HG03025 (cell line): ENCODE data around the gene FRMD4A.

Experiments
- ATAC-seq: cut with Tn5 transposase; IDR thresholded peaks from one replicate; pipeline ENCODE4 v1.9.1; 2021; ENCODE audit warnings: mild to moderate bottlenecking, moderate library complexity; ENCODE audit not compliant: unreplicated experiment, low FRiP score

FRMD4A gene

DNA sequence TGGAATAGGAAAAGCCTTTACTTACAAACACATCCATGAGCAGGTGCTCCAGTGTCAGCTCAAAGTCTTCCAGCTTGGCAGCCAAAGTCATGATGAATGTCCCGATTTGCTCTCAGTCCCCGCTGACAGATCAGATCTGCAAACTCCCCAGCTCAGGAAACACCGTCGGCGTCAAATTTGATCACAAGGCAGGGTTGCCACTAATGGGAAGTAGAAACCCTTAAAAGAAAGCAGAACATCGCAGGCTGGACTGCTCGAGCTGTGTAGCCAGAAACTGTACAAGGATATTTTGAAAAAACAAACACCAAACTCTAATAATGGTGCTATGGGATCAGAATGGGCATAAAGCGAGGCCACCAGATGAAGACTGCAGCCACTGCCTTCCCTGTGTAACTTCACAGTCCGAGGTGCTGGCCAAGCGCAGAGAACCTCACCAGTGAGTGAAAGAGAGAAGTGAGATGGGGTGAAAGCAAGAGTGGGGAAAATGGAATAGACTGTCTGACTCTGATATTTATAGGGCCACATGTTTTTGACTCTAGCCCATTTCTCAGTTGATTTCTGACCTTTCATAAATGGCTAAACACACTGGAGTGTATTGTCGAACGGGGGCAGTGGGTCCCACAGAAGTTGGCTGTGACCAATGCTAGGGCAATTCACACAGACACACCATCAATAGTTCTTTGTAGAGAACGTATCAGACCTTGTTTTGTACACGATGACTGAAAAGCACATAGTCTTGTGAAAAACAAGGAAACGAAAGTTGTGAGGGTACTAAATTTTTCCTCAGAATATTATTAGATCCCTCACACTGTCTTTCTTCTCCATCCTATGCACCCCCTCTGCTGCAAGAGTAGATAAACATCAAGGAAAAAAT, 306.2 kb downstream of the FRMD4A start:
- ATAC-seq = no peak

DNA sequence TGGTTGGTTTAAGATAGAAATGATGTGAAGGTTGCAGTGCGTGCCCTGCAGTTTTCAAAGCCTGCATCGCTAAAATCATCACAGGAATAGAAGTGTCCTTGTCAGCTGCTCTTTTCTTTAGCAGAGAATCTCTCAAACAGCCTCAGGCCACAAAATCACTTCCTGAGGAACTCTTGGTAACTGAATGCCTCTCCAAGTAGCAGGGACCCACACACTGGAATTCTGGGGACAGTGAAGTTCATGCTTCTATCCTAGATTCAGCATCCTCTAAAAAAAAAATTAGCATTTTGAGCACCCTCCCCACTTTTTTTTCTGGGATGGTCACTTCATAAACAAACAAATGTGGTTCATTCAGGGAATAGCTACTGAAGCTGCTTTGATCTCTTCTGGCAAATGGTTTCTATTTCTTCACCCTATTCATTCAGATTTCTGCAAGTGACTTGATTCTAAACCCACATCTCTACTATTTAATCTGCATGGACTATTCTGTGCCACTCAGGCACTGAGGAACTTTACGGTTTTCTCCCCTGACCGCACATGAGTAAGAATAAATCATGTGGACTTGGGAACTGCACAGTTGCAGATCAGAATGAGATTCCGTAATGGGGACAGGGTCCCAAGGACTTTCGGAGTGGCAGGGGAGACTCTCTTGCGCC, 306.9 kb downstream of the FRMD4A start:
- ATAC-seq = no peak

DNA sequence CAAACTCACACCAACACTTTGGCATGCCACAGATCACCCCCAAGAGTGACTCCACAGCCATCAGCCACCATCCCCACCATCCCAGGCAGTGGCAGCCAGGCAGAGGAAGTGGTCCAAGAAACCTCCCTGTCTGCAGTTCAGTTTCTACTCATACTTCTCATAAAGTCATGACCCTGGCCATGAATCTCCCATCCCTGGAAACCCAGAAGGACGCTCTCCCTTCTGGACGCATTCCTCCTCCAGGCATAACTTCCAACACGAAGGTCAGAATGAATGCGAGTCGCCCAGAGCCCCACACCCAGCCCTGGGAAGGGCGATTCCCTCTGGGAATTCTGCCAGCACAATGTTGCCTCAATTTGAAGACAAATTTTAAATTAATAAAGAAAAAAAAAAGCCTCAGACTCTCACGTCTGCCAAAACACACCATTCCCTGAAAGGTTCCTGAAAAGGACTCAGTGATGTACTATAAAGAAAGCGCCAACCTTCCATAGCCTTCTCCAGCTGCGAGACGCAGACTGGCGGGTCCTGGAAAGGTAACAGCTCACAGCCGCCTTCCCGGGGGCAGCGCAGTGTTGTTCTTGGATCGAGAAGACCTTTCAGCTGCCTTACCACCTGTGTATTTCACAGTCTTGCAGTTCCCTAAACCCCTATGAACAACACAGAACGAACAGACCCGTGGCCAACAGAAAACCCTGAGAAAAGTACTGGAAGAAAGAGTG, 307.6 kb downstream of the FRMD4A start:
- ATAC-seq = no peak

DNA sequence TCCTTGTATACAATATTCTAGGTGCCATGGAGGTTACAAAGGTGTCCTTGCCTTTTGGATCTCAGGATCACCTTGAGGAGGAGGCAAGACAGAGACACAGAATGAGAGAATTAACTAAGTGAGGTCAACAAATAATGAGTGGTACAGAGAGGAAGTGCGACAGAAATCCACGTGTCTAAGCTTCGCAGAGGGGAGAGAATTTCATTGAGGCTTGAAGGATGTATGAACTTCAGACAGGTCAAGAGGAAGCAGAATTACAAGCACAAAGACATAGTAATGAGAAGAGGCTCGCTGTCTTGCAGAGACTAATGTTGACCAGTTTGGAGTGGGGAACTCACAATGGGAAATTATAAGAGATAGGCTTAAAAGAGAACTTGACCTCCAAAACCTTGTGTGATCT, 308.7 kb downstream of the FRMD4A start:
- no peak for ATAC-seq

DNA sequence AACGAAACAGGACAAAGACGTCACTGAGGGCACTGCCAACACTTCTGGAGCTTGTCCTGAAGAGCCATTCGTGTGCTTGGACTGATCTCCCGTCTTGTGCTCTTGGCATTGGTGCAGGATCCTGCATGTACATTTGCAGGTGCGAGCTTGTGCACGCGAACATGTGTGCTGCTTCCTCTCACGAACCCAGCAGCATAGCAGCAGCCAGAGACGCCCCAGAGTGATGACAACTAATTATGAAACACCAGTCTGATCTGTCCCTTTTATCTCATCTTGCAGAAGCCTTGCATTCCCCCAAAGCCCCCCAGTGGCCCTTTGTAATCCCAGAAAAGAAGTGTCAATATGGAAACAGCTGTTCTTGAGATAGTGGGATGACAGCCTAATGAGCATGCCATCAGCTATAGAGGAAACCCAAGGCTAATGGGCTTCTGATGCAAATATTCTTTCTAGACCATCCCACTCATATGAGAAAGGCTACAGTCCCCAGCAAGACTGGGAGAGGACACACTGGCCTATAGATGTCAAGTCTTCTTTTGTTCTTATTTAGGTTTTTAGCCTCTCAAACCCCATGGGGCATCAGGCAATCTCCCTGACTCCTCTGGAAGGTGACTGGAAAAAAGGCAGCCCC, 310.6 kb downstream of the FRMD4A start:
- ATAC-seq = no peak

DNA sequence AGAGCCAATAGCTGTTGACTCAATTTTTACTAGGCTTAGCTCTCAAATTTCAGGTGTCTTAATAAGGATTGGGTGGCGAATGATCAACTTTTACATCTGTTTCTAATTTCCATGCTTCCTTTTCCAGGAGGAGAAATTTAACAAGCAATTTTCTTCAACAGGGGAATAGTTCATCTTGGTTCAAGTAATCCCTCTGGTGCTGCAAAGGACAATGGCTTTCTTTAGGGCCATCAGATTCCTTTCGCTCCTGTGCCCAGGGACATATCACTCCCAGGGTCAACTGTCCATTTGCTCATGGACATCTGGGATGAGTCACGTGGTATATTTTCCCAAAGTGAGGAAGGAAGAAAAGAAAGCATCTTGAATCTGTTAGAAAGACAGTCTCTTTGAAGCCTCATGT, 313.3 kb downstream of the FRMD4A start:
- no peak for ATAC-seq

DNA sequence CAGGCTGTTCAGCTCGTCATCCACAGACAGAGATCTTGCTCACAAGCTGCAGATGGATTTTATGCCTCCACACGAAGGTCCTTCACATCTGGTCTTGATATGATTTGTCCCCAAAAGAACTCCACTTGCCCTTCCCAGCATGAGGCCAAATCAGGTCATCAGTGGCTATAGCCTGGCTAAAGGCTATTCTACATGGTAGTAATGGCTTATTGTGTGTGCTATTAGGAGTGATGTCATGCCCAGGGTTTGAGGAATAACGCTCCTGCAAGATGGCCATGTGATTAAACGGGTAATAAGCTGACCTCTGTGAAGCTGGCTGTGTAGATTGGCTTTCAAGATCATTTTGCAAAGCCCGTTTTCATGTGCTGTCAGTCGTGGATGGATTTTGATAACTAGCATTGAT, 313.8 kb downstream of the FRMD4A start:
- no peak for ATAC-seq

DNA sequence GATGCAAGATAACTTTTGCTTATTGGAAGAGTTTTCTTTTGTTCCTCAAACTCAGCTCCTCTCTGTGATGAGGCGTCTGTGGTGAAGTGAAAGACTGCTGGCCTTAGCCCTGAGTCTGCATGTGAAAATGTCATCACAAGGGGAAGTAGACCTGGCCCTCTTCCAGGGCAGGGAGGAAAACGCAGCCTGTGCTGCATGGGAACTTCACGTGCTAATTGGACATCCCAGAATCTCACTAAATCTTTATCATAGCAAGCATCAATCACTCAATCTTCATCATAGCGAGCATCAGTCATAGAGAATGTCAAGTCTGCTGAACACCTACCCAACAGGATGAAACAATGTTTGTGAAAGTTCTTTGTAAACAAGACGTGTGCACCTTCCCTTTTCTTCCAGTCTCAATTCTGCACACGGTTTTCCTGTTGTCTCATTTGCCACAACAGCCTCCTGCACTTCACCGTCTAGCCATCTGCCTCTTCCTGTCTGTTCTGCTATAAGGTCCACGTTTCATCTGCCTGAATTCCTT, 314.6 kb downstream of the FRMD4A start:
- ATAC-seq = no peak

DNA sequence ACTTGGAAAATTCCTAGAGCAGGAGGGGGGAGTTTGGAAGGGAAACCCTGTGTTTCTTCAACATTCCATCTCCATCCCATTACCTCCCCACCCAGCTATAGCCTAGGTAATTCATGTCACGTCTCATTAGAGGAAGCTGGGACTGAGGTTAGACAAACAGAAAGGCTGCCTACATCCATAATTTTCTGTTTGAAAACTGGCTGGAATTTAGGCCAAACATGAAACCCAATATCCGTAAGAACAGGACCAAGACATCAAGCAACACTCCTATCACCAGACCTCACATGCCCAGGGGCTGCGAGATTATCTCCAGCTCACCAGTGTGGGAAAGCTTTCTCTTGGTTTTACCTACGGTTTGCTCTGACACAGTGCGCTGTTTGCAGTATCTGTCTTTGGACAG, 316.3 kb downstream of the FRMD4A start:
- ATAC-seq = no peak

DNA sequence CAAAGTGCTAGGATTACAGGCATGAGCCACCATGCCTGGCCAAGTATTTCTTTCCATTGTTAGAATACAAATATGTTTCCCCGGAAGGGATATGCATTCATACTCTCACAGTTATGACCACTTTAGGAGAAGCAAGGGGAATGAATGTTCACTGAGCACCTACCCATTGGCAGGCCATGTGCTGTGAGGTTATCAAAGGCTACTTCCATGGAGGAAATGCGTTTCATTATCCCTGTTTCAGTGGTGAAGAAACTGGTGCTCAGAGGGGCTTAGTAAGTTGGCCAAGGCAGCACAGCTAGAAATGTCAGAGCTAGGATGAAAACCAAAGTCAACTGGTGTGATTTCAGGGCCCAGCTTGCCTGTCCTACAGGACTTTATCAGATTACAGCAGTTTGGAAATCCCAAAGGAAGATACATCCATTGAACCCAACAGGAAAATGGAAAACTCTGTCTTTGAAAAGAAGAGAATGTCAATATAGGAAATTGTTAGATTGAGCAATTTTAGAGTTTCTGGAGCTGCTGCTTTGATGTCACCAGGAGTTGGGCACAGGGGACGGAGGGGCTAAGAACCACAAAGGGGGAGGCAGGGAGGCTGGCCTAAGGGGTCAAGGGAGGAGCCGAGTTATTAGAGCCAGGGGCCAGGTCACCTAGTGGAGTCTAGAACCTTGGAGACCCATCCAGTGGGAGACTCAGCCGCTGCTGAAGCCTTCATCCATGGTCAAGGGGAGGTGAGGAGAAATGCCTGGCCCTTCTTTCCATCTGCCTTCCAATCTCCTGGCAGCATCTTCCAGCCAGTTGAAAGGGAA, 319.8 kb downstream of the FRMD4A start:
- ATAC-seq = no peak

DNA sequence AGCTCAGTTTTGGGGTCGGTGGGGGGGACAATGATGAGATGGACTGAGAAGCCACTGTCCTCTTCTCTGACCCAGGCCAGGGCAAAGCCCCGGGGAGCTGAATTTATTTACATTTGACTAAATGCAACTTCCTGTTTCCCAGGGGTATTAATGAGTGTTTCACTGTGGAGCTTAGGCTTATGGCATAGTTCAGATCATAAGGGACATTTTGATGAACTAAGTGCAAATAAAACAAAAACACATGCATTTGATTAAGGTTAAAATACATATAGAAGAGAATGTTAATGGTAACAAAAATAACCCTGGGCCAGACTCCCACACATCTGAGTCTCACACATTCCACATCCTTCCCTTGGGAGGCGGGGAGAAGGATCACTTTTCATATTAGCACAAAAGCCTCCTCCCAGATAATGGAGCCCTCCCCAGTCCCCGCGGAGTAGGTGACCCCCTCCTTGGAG, 320.6 kb downstream of the FRMD4A start:
- no peak for ATAC-seq

DNA sequence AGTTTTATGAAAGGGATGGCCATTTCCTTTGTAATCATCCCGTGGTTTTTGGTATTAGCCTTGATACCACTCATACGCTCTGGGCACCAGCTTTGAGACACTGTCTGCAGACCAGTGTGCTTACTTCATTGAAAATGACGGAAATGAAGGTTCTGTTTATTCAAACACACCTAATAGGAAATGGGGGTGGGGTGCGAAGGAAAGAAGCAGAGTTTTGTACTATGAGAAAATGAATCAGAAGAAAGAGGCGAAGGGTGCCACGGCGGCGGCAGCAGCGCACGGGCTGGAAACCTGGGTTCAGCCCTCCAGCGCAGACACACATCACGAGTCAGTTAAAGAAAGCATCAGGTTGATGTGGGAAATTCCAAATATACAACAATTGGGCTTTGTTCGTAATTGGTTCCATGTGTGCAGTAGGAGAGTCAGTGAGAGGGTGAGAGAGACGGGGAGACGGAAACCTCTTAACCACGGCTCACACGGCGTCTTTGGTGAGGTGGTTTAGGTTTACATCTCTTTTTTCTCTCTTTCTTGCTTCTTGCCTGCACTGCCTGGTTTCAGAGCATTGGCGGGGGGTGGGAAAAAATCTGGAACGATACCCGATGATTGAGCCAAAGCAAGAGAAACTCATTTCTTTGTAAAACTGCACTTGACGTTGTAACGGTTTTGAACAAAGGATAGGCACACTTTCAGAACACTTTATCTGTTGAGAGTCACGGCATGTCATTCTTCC, 321.2 kb downstream of the FRMD4A start:
- ATAC-seq = no peak

DNA sequence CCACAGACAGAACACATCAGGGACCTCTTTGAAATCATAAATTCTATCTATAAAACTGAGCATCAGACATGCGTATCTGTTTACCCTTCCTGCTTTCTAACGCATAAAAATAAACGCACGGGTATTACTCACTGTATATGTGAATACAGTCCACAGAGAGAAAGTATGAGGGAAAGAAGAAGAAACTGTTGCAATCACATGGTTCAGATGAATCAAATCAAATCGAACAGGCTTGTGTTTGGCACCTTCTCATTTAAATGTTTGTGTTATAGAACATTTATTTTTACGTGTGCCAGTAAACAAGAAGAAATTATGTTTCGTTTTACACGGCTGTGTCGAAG, 322.0 kb downstream of the FRMD4A start:
- no peak for ATAC-seq

DNA sequence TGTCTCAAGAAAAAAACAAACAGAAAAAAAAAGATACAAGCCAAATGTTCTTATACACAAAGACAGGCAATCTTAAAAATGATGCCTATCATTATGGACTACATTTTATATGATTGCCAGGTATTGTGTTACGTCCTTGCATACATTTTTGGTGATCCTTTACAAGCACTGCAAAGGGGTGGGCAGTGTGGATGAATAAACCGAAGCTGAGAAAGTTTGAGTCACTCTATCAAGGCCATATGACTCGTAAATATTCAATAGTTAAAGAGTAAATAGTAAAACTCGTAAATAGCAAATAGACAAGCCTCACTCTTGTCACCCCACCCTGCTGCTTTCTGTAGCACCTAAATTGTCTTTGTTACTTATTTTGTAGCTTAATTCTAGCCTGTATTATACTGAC, 326.2 kb downstream of the FRMD4A start:
- ATAC-seq = no peak

DNA sequence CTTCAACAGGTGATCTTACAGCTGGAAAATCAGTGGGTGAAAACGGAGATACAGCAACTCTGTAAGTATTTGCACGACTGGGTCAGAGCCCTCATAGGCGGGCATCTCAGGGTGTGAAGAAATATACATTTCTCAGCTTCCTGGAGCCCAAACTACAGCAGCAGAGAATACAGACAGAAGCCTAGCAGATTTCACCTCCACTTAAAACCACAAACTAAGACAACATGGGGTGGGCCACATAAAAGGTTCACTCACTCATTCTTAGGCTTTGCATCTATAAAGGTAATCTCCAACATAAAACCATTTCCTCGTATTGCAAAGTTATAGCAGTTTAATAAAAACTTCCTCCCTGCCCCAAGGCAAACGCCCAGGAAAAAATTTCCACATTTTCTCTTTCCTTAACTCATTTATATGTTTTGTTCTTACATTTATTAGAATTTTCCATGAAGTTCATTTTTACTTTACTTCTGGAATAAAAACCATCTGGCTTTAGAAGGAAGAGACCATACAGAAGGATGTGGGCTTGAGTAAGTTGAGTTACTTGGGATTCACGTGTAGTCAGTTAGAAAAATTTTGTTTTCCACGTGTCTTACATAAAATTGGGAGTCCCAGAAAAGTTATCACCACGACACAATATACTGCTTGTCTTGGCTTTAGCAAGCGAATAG, 327.1 kb downstream of the FRMD4A start:
- ATAC-seq = no peak

DNA sequence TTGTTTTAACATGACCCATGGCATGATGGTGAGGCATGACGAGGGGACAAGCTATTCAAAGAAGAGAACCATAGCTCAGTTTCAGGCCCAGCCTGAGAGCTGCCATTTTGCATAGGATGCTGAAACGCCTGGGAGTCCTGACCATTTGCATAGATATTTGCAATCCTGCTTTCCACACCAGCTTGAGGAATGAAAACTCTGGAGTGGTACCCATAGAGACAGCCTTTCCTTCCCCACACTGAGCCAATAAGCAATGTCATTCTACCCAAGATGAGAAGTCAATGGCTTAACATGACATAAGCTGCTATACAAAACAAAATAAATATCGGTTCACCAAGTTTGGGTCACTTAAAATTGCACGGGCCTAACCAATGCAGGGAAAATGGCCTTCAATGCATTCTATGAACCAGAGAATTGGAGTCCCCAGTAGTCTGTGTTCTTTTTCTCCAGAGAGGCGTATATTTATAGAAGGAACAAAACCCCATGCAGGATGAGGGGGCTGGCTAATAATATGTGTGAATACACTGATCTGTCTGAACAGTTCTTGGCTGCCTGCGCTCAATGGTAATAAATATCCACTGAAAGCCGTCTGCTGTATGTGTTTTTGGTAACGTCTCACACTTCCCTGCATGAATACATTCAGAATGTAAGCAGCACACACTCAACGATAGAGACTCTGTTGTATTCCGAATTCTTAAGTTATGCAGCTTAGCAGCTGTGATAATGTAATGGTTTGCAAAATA, 329.3 kb downstream of the FRMD4A start:
- ATAC-seq = no peak

DNA sequence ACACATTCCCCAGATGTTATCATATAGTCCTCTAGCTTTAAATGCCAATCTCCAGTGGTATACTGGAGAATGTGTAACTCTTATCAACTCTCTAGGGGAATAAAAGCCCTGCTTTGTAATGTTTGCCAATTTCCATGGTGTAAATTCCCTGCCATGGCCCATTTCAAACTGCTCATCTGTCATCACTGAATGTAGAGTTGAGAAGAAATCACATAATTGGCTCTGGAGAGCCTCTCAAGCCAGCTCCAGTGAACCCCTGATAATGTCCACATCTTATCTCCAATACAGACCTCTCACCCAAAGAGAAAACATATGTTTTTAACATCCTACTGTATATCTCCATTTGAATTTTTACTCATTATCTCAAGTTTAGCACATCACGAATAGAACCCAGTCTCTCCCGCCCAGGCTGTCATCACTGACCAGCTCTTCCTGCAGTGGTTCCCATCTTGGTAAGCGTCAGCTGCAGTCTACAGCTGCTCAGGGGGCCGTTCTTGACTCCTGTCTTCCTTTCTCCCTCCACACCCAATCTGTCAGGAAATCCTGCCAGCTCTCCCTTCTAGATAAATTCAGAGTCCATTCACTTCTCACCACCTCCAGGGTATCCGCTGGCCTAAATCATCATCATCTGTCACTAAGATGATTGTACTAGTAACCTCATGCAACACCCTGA, 332.4 kb downstream of the FRMD4A start:
- ATAC-seq = no peak

DNA sequence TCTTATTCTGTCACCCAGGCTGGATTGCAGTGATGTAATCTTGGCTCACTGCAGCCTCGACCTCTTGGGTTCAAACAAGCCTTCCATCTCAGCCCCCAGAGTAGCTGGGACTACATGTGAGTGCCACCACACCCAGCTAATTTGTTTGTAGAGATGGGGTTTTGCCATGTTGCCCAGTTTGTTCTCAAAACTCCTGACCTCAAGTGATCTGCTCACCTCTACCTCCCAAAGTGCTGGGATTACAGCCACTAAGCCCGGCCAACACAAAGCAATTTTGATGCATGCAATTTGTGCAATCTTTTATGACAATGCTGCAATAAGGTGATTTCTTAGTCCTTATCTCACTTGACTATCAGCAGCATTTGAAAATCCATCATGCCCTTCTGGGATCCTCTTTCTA, 333.1 kb downstream of the FRMD4A start:
- ATAC-seq = no peak
